Endodermal cell (in vitro differentiated cells): Measurements from ENCODE around the gene FGF5. TPM values are rescaled to one million over a fixed set of nuclear protein-coding genes. Genes with fewer than 3 reads are reported as not detected.

ENCODE experiments used
- DNase-seq: peaks from one replicate; pipeline ENCODE4 v3.0.0-alpha.2; 2017
- H3K27ac ChIP-seq: 2 replicates; pipeline ENCODE4 v1.5.1; 2013; ENCODE audit warnings: mild to moderate bottlenecking, low read depth, low read length, moderate library complexity
- H3K27me3 ChIP-seq: 2 replicates; pipeline ENCODE4 v1.6.1; 2013; ENCODE audit warnings: mild to moderate bottlenecking, low read length, moderate library complexity; ENCODE audit not compliant: insufficient read depth, control insufficient read depth, poor library complexity, severe bottlenecking
- H3K36me3 ChIP-seq: 2 replicates; pipeline ENCODE4 v1.7.0; 2013; ENCODE audit warnings: mild to moderate bottlenecking, low read length, moderate library complexity; ENCODE audit not compliant: control insufficient read depth, insufficient read depth
- H3K4me1 ChIP-seq: one replicate; pipeline ENCODE4 v1.7.0; 2013; ENCODE audit warnings: low read length; ENCODE audit not compliant: control insufficient read depth, insufficient read depth
- H3K4me3 ChIP-seq: 2 replicates; pipeline ENCODE4 v1.5.1; 2013; ENCODE audit warnings: mild to moderate bottlenecking, low read length, moderate library complexity
- H3K9ac ChIP-seq: 2 replicates; pipeline ENCODE4 v1.6.1; 2013; ENCODE audit warnings: mild to moderate bottlenecking, low read length, moderate library complexity; ENCODE audit not compliant: poor library complexity, severe bottlenecking; ENCODE audit errors: extremely low read depth
- H3K9me3 ChIP-seq: 2 replicates; pipeline ENCODE4 v1.6.1; 2013; ENCODE audit warnings: mild to moderate bottlenecking, low read length, moderate library complexity; ENCODE audit not compliant: control insufficient read depth
- H3K27ac Mint-ChIP-seq: 2 replicates; pipeline ENCODE4 v1.8.0; 2020; ENCODE audit warnings: mixed read lengths
- H3K27me3 Mint-ChIP-seq: 2 replicates; pipeline ENCODE4 v1.8.0; 2021; ENCODE audit warnings: mild to moderate bottlenecking, mixed read lengths; ENCODE audit not compliant: insufficient read depth
- H3K36me3 Mint-ChIP-seq: 2 replicates; pipeline ENCODE4 v1.8.0; 2020; ENCODE audit warnings: low read depth, mixed read lengths
- H3K4me1 Mint-ChIP-seq: 2 replicates; pipeline ENCODE4 v1.8.0; 2020; ENCODE audit warnings: mixed read lengths
- H3K4me3 Mint-ChIP-seq: 2 replicates; pipeline ENCODE4 v1.8.0; 2020; ENCODE audit warnings: mild to moderate bottlenecking, moderate library complexity, mixed read lengths
- H3K9me3 Mint-ChIP-seq: 2 replicates; pipeline ENCODE4 v1.8.0; 2020; ENCODE audit warnings: mild to moderate bottlenecking, mixed read lengths
- WGBS, 2 experiments: methylation state at CpG; one replicate each; pipeline versions ENCODE4 v1.1.5 to v1.1.7; 2013; ENCODE audit warnings: missing lambda C conversion rate in 2 of 2, mixed read lengths in 1 of 2; ENCODE audit not compliant: insufficient coverage in 1 of 2, insufficient read length in 1 of 2; 5-methylcytosine and 5-hydroxymethylcytosine counted together
- total RNA-seq, 2 donors: library from RNA; stranded (reverse); fragmentation: NEBNext Ultra II Directional in 1 of 2; extraction: Animal tissue kit (Norgen Biotek cat#: 25700) in 1 of 2; gene quantifications; 2 replicates in 1 of 2; 3 replicates in 1 of 2; pipeline ENCODE4 v1.2.1, GENCODE V29; 2021
- TF ChIP-seq, protein P1 (sequence below): fragments of 200-600 bp; sonication (generic); conservative IDR thresholded peaks from 2 replicates; pipeline ENCODE4 v1.5.0; 2021; ENCODE audit warnings: antibody characterized with exemption, mild to moderate bottlenecking

The FGF5 gene
- total RNA-seq, 2 donors from 2014 or later, result 0.49 to 1.6 TPM

DNA sequence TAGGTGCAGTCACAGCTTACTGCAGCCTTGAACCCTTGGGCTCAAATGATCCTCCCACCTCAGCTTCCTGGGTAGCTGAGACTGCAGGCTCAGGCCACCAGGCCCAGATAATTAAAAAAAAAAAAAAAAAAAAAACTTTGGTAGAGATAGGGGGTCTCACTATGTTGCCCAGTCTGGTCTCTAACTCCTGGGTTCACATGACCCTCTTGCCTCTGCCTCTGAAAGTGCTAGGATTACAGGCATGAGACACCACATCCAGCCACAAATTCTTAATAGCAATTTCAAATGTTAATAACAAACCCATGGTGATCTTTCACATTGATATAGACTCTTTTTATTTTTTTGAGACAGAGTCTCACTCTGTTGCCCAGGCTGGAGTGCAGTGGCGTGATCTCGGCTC lies 12.3 kb upstream of the FGF5 start:
- peaks cover 2% of the 10 kb centered on the region for H3K4me1 Mint-ChIP-seq

DNA sequence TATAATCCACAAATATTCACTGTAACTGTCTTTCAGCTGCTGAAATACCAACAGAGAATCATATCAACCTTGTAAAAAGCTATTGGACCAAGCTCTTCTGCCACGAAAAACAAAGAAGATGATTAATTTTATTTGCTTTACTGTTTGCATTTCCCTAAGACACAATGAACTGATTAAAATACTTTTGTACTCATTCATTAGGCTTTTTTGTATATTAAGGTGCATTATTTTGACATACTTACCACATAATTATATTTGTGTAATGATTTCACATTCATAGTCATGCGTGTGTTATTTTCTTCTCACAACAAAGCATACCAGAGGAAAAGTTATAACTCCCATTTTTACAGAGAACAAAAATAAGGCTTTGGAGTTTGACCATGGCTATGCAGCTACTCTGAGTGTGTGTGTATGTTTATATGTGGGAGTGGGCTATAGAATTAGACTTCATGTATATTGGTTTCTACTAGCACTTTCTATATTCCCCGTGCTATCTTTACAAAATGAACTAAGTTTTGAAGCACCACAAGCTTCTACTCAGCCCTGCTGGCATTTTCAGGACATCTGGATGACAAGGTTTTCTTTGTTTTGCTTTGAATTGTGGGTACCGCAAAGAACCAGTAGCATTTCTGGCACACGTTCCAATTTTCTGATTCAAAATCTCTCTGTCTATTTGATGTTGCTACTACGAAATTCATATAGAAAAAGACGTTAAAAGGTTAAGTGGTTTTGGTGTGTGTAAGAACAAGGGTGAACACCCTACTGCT lies 11.0 kb upstream of the FGF5 start:
- Mint-ChIP-seq H3K27me3 (peaks cover 62% of the 10 kb centered on the region), H3K36me3 (no peaks in the 10 kb centered on the region), H3K27ac (no peak overlapping the region), H3K4me3 (no peak overlapping the region), H3K4me1 (peaks cover 8% of the 10 kb centered on the region), H3K9me3 (no peaks in the 10 kb centered on the region)
- Histone ChIP-seq H3K27me3 (peaks cover 54% of the 10 kb centered on the region), H3K4me1 (no peaks in the 10 kb centered on the region), H3K27ac (no peak overlapping the region), H3K9ac (no peak overlapping the region), H3K9me3 (no peaks in the 10 kb centered on the region), H3K4me3 (no peak overlapping the region), H3K36me3 (no peaks in the 10 kb centered on the region)
- WGBS, 2 experiments, result 82 to 87% methylated on average over 3 to 7 of the region's 7 CpGs
- TF ChIP-seq, protein P1, sequence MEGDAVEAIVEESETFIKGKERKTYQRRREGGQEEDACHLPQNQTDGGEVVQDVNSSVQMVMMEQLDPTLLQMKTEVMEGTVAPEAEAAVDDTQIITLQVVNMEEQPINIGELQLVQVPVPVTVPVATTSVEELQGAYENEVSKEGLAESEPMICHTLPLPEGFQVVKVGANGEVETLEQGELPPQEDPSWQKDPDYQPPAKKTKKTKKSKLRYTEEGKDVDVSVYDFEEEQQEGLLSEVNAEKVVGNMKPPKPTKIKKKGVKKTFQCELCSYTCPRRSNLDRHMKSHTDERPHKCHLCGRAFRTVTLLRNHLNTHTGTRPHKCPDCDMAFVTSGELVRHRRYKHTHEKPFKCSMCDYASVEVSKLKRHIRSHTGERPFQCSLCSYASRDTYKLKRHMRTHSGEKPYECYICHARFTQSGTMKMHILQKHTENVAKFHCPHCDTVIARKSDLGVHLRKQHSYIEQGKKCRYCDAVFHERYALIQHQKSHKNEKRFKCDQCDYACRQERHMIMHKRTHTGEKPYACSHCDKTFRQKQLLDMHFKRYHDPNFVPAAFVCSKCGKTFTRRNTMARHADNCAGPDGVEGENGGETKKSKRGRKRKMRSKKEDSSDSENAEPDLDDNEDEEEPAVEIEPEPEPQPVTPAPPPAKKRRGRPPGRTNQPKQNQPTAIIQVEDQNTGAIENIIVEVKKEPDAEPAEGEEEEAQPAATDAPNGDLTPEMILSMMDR, result no peak
- DNase-seq, result no peak

More for the DNA sequence above, 12.3 kb upstream of the FGF5 start:
- peaks cover 51% of the 10 kb centered on the region for H3K27me3 Mint-ChIP-seq
- H3K9me3 Mint-ChIP-seq, result no peaks in the 10 kb centered on the region
- 84 to 88% methylated on average over 2 of the region's 2 CpGs for WGBS, 2 experiments
- H3K4me1 ChIP-seq, result no peaks in the 10 kb centered on the region
- no peaks in the 10 kb centered on the region for H3K36me3 Mint-ChIP-seq
- no peak for DNase-seq
- H3K9ac ChIP-seq, result no peak overlapping the region
- no peak overlapping the region for H3K4me3 ChIP-seq
- H3K36me3 ChIP-seq, result no peaks in the 10 kb centered on the region
- H3K27ac Mint-ChIP-seq, result no peak overlapping the region
- H3K4me3 Mint-ChIP-seq, result no peak overlapping the region
- TF ChIP-seq, protein P1, result no peak
- H3K27ac ChIP-seq, result no peak overlapping the region
- peaks cover 41% of the 10 kb centered on the region for H3K27me3 ChIP-seq
- H3K9me3 ChIP-seq, result no peaks in the 10 kb centered on the region

DNA sequence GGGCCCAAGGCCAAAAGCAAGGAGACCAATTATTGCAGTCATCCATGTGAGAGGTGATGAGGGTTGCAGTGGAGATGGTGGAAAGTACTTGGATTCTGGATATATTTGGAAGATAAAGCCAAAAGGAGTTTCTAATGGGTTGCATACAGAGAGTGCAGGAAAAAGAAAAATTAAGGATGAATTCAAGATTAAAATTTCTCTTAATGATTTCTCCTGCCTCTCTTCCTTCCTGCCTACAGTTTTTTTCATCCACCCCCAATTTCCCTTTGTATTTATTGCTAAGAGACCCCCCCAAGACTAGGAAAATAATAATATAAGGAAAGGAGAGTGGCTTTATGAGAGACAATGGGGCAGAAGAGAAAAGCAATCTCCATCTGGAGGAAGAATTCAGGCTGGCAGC lies 8.6 kb upstream of the FGF5 start:
- H3K4me3 Mint-ChIP-seq, result no peak overlapping the region
- H3K27me3 ChIP-seq, result peaks cover 77% of the 10 kb centered on the region
- no peaks in the 10 kb centered on the region for H3K9me3 ChIP-seq
- DNase-seq, result no peak
- TF ChIP-seq, protein P1, result no peak
- H3K4me1 Mint-ChIP-seq, result peaks cover 15% of the 10 kb centered on the region
- no peak overlapping the region for H3K4me3 ChIP-seq
- peaks cover 3% of the 10 kb centered on the region for H3K4me1 ChIP-seq
- H3K27me3 Mint-ChIP-seq, result peaks cover 86% of the 10 kb centered on the region
- H3K9ac ChIP-seq, result no peak overlapping the region
- no peaks in the 10 kb centered on the region for H3K36me3 ChIP-seq
- no peak overlapping the region for H3K27ac ChIP-seq
- no peaks in the 10 kb centered on the region for H3K9me3 Mint-ChIP-seq
- H3K27ac Mint-ChIP-seq, result no peak overlapping the region
- H3K36me3 Mint-ChIP-seq, result no peaks in the 10 kb centered on the region
